Measurements from ENCODE around the gene CKMT2.

GRCh38 chr5:81207009-81207408 is 26.1 kb upstream of the CKMT2 start:
- TF ChIP-seq, protein P1, sequence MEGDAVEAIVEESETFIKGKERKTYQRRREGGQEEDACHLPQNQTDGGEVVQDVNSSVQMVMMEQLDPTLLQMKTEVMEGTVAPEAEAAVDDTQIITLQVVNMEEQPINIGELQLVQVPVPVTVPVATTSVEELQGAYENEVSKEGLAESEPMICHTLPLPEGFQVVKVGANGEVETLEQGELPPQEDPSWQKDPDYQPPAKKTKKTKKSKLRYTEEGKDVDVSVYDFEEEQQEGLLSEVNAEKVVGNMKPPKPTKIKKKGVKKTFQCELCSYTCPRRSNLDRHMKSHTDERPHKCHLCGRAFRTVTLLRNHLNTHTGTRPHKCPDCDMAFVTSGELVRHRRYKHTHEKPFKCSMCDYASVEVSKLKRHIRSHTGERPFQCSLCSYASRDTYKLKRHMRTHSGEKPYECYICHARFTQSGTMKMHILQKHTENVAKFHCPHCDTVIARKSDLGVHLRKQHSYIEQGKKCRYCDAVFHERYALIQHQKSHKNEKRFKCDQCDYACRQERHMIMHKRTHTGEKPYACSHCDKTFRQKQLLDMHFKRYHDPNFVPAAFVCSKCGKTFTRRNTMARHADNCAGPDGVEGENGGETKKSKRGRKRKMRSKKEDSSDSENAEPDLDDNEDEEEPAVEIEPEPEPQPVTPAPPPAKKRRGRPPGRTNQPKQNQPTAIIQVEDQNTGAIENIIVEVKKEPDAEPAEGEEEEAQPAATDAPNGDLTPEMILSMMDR (IDR thresholded peaks at IDR 0.05) = no peak
- no peak for TF ChIP-seq POLR2A (IDR thresholded peaks at IDR 0.05)

All from esophagus squamous epithelium (tissue), 4 donors.